ENCODE data around the gene STK32A. TPM values are rescaled to one million over a fixed set of nuclear protein-coding genes. Genes with fewer than 3 reads are reported as not detected.

The STK32A gene
- total and polyA plus RNA-seq, 2 experiments from 2014 or later = 2.4 to 2.8 TPM

DNA sequence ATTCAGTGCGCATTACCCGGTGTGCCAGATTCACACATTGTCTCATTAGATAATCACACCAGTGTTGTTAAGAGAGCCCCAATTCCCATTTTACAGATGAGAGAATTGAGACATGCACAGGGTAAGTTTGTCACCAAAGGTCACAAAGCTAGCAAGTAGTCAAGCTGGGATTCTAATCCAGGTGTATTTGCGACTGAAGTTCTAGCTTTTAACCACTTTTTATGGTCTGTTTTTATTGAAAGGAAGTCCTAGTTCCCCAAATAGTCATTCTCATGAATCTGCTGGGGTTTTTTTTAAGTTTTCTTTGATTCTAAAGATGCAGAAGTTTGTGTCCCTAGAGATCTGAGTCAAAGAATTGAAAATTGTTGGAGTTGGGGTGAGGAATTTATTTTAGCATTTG is 138.5 kb downstream of the STK32A start:
- peaks cover 4% of the 10 kb centered on the region; the same call in 2 of the 3 replicates for H3K36me3 Mint-ChIP-seq (ENCODE audit: low read depth)
- H3K4me3 ChIP-seq = no peak overlapping the region
- H3K27me3 Mint-ChIP-seq (ENCODE audit: insufficient read depth, low read depth, poor library complexity) = peaks cover 1% of the 10 kb centered on the region
- no peak overlapping the region for H2AFZ ChIP-seq
- peaks cover 5% of the 10 kb centered on the region for H3K9me3 Mint-ChIP-seq
- H3K36me3 ChIP-seq (ENCODE audit: insufficient read depth) = no peaks in the 10 kb centered on the region
- DNase-seq (ENCODE audit: low spot score) = no peak
- no peak overlapping the region for H3K4me2 ChIP-seq
- no peaks in the 10 kb centered on the region for H3K4me1 ChIP-seq (ENCODE audit: insufficient read depth)
- H3K4me1 Mint-ChIP-seq = no peaks in the 10 kb centered on the region; the same call in 2 of the 3 replicates
- peaks cover 6% of the 10 kb centered on the region for H3K9me2 ChIP-seq (ENCODE audit: insufficient read depth)
- no peak overlapping the region for H3K27ac Mint-ChIP-seq
- no peak overlapping the region for H3K27ac ChIP-seq (ENCODE audit: low read depth)
- no peaks in the 10 kb centered on the region for H3K79me2 ChIP-seq (replicated peaks; ENCODE audit: insufficient read depth)
- ATAC-seq = no peak
- H4K20me1 ChIP-seq (replicated peaks; ENCODE audit: insufficient read depth) = no peaks in the 10 kb centered on the region
- H3K27me3 ChIP-seq (ENCODE audit: insufficient read depth) = no peaks in the 10 kb centered on the region
- no peak overlapping the region for H3K4me3 Mint-ChIP-seq
- H3F3A ChIP-seq (replicated peaks; ENCODE audit: low read depth) = no peaks in the 10 kb centered on the region
- TF ChIP-seq POLR2AphosphoS5 (IDR thresholded peaks at IDR 0.05; ENCODE audit: low read depth) (no peak), JUNB (IDR thresholded peaks at IDR 0.05; ENCODE audit: unreplicated experiment) (no peak), ZNF331 (CRISPR knock-in tag; IDR thresholded peaks at IDR 0.05; ENCODE audit: low read depth) (no peak), CREB1 (CRISPR knock-in tag; IDR thresholded peaks at IDR 0.05; ENCODE audit: low read depth) (no peak), STAT1 (IDR thresholded peaks at IDR 0.05; ENCODE audit: unreplicated experiment) (no peak), NANOG (IDR thresholded peaks at IDR 0.05; ENCODE audit: borderline replicate concordance) (no peak), ZNF114 (CRISPR knock-in tag; IDR thresholded peaks at IDR 0.05) (no peak)
- TF ChIP-seq, protein P1, sequence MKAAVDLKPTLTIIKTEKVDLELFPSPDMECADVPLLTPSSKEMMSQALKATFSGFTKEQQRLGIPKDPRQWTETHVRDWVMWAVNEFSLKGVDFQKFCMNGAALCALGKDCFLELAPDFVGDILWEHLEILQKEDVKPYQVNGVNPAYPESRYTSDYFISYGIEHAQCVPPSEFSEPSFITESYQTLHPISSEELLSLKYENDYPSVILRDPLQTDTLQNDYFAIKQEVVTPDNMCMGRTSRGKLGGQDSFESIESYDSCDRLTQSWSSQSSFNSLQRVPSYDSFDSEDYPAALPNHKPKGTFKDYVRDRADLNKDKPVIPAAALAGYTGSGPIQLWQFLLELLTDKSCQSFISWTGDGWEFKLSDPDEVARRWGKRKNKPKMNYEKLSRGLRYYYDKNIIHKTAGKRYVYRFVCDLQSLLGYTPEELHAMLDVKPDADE (IDR thresholded peaks at IDR 0.05) = no peak
- TF ChIP-seq, protein P2, sequence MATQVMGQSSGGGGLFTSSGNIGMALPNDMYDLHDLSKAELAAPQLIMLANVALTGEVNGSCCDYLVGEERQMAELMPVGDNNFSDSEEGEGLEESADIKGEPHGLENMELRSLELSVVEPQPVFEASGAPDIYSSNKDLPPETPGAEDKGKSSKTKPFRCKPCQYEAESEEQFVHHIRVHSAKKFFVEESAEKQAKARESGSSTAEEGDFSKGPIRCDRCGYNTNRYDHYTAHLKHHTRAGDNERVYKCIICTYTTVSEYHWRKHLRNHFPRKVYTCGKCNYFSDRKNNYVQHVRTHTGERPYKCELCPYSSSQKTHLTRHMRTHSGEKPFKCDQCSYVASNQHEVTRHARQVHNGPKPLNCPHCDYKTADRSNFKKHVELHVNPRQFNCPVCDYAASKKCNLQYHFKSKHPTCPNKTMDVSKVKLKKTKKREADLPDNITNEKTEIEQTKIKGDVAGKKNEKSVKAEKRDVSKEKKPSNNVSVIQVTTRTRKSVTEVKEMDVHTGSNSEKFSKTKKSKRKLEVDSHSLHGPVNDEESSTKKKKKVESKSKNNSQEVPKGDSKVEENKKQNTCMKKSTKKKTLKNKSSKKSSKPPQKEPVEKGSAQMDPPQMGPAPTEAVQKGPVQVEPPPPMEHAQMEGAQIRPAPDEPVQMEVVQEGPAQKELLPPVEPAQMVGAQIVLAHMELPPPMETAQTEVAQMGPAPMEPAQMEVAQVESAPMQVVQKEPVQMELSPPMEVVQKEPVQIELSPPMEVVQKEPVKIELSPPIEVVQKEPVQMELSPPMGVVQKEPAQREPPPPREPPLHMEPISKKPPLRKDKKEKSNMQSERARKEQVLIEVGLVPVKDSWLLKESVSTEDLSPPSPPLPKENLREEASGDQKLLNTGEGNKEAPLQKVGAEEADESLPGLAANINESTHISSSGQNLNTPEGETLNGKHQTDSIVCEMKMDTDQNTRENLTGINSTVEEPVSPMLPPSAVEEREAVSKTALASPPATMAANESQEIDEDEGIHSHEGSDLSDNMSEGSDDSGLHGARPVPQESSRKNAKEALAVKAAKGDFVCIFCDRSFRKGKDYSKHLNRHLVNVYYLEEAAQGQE (IDR thresholded peaks at IDR 0.05; ENCODE audit: unreplicated experiment) = no peak

DNA sequence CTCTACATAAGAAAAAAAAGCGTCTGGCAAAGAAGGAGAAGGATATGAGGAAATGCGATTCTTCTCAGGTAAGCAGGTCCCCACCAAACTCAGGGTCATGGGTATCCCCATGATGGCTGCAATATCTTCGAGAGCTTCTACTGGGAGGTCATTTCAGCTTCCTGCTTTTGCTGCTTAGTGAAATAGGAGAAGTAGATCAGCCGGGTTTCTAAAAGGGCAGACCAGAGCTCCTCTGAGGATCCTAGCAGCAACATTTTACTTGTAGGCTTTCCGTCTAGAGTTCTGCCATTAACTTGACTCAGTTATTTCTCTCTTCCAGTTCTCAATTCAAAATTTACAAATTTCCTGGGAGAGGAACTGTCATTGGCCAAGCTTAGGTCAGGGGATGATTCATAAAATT is 140.3 kb downstream of the STK32A start:
- ATAC-seq (no peak), DNase-seq (ENCODE audit: low spot score) (no peak)
- TF ChIP-seq, protein P1 (IDR thresholded peaks at IDR 0.05) = no peak
- TF ChIP-seq POLR2AphosphoS5 (IDR thresholded peaks at IDR 0.05; ENCODE audit: low read depth) (no peak), ZNF331 (CRISPR knock-in tag; IDR thresholded peaks at IDR 0.05; ENCODE audit: low read depth) (no peak), NANOG (IDR thresholded peaks at IDR 0.05; ENCODE audit: borderline replicate concordance) (no peak)
- TF ChIP-seq, protein P3, sequence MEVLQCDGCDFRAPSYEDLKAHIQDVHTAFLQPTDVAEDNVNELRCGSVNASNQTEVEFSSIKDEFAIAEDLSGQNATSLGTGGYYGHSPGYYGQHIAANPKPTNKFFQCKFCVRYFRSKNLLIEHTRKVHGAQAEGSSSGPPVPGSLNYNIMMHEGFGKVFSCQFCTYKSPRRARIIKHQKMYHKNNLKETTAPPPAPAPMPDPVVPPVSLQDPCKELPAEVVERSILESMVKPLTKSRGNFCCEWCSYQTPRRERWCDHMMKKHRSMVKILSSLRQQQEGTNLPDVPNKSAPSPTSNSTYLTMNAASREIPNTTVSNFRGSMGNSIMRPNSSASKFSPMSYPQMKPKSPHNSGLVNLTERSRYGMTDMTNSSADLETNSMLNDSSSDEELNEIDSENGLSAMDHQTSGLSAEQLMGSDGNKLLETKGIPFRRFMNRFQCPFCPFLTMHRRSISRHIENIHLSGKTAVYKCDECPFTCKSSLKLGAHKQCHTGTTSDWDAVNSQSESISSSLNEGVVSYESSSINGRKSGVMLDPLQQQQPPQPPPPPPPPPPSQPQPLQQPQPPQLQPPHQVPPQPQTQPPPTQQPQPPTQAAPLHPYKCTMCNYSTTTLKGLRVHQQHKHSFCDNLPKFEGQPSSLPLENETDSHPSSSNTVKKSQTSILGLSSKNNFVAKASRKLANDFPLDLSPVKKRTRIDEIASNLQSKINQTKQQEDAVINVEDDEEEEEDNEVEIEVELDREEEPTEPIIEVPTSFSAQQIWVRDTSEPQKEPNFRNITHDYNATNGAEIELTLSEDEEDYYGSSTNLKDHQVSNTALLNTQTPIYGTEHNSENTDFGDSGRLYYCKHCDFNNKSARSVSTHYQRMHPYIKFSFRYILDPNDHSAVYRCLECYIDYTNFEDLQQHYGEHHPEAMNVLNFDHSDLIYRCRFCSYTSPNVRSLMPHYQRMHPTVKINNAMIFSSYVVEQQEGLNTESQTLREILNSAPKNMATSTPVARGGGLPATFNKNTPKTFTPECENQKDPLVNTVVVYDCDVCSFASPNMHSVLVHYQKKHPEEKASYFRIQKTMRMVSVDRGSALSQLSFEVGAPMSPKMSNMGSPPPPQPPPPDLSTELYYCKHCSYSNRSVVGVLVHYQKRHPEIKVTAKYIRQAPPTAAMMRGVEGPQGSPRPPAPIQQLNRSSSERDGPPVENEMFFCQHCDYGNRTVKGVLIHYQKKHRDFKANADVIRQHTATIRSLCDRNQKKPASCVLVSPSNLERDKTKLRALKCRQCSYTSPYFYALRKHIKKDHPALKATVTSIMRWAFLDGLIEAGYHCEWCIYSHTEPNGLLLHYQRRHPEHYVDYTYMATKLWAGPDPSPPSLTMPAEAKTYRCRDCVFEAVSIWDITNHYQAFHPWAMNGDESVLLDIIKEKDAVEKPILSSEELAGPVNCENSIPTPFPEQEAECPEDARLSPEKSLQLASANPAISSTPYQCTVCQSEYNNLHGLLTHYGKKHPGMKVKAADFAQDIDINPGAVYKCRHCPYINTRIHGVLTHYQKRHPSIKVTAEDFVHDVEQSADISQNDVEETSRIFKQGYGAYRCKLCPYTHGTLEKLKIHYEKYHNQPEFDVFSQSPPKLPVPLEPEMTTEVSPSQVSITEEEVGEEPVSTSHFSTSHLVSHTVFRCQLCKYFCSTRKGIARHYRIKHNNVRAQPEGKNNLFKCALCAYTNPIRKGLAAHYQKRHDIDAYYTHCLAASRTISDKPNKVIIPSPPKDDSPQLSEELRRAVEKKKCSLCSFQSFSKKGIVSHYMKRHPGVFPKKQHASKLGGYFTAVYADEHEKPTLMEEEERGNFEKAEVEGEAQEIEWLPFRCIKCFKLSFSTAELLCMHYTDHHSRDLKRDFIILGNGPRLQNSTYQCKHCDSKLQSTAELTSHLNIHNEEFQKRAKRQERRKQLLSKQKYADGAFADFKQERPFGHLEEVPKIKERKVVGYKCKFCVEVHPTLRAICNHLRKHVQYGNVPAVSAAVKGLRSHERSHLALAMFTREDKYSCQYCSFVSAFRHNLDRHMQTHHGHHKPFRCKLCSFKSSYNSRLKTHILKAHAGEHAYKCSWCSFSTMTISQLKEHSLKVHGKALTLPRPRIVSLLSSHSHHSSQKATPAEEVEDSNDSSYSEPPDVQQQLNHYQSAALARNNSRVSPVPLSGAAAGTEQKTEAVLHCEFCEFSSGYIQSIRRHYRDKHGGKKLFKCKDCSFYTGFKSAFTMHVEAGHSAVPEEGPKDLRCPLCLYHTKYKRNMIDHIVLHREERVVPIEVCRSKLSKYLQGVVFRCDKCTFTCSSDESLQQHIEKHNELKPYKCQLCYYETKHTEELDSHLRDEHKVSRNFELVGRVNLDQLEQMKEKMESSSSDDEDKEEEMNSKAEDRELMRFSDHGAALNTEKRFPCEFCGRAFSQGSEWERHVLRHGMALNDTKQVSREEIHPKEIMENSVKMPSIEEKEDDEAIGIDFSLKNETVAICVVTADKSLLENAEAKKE (CRISPR knock-in tag; IDR thresholded peaks at IDR 0.05) = no peak
- no peak overlapping the region for H2AFZ ChIP-seq
- H3K27me3 ChIP-seq (ENCODE audit: insufficient read depth) = no peaks in the 10 kb centered on the region
- H3K36me3 ChIP-seq (ENCODE audit: insufficient read depth) = no peaks in the 10 kb centered on the region
- no peak overlapping the region for H3K4me2 ChIP-seq
- no peaks in the 10 kb centered on the region for H3K4me1 ChIP-seq (ENCODE audit: insufficient read depth)
- Mint-ChIP-seq H3K4me3 (no peak overlapping the region), H3K4me1 (peaks cover 1% of the 10 kb centered on the region; the same call in 1 of the 3 replicates), H3K27ac (no peak overlapping the region), H3K36me3 (ENCODE audit: low read depth) (peaks cover 15% of the 10 kb centered on the region; the same call in 2 of the 3 replicates), H3K9me3 (peaks cover 17% of the 10 kb centered on the region), H3K27me3 (ENCODE audit: insufficient read depth, low read depth, poor library complexity) (peaks cover 1% of the 10 kb centered on the region)
- H3K4me3 ChIP-seq = no peak overlapping the region
- H3K79me2 ChIP-seq (replicated peaks; ENCODE audit: insufficient read depth) = no peaks in the 10 kb centered on the region
- H3K27ac ChIP-seq (ENCODE audit: low read depth) = no peak overlapping the region
- H4K20me1 ChIP-seq (replicated peaks; ENCODE audit: insufficient read depth) = no peaks in the 10 kb centered on the region
- peaks cover 6% of the 10 kb centered on the region for H3K9me2 ChIP-seq (ENCODE audit: insufficient read depth)
- no peaks in the 10 kb centered on the region for H3F3A ChIP-seq (replicated peaks; ENCODE audit: low read depth)
